Neural cell (in vitro differentiated cells): ENCODE results near the gene PTPN3.

Source experiments
- CTCF ChIP-seq: fragments of 450-650 bp; IDR thresholded peaks from 2 replicates; pipeline ENCODE4 v1.5.1; 2014; ENCODE audit warnings: antibody characterized with exemption, mild to moderate bottlenecking, moderate library complexity; ENCODE audit not compliant: poor library complexity, severe bottlenecking
- EP300 ChIP-seq: fragments of 450-650 bp; conservative IDR thresholded peaks from 2 replicates; pipeline ENCODE4 v1.6.1; 2014; ENCODE audit warnings: antibody characterized with exemption, mild to moderate bottlenecking, moderate library complexity; ENCODE audit not compliant: poor library complexity, severe bottlenecking
- MXI1 ChIP-seq: fragments of 450-650 bp; conservative IDR thresholded peaks from 2 replicates; pipeline ENCODE4 v1.6.1; 2014; ENCODE audit warnings: antibody characterized with exemption, mild to moderate bottlenecking; ENCODE audit not compliant: poor library complexity, severe bottlenecking
- REST ChIP-seq: IDR thresholded peaks from 2 replicates; pipeline ENCODE4 v1.6.1; 2012; ENCODE audit warnings: borderline replicate concordance

- TF ChIP-seq CTCF (no peak), MXI1 (no peak), EP300 (no peak), REST (no peak)
Observed at GRCh38 chr9:109409773-109410397, 88.2 kb downstream of the PTPN3 start.
